Ovary (tissue), 9 donors: ENCODE results near the gene MCRS1. TPM values are rescaled to one million over a fixed set of nuclear protein-coding genes. Genes with fewer than 3 reads are reported as not detected.
"Not testable (repeated sequence)": the region's sequence is repeated elsewhere in the genome, so short reads cannot be mapped to it uniquely, and the experiment has no call there.

Source experiments
- DNase-seq, 5 donors: peaks; one replicate each; pipeline ENCODE4 v3.0.0-alpha.2; 2019 to 2020
- H3K27ac ChIP-seq, 2 donors: fragments of 200-600 bp; one replicate each; pipeline versions ENCODE4 v1.5.1 to v1.8.0; 2019 to 2022
- H3K27me3 ChIP-seq: fragments of 200-600 bp; one replicate; pipeline ENCODE4 v1.8.0; 2022
- H3K36me3 ChIP-seq: fragments of 200-600 bp; sonication (generic); one replicate; pipeline ENCODE4 v1.5.1; 2019
- H3K4me1 ChIP-seq: one replicate; pipeline ENCODE4 v1.8.1; 2013; ENCODE audit warnings: mild to moderate bottlenecking, moderate library complexity; ENCODE audit not compliant: insufficient read depth
- H3K4me3 ChIP-seq: fragments of 200-600 bp; sonication (generic); one replicate; pipeline ENCODE4 v1.5.1; 2017
- H3K9me3 ChIP-seq, 2 donors: fragments of 200-600 bp in 1 of 2; sonication (generic) in 1 of 2; one replicate each; pipeline versions ENCODE4 v1.5.1 to v1.8.1; 2013 to 2019; ENCODE audit warnings: mild to moderate bottlenecking in 1 of 2, moderate library complexity in 1 of 2
- EP300 ChIP-seq: sonication (generic); formaldehyde crosslinking; IDR thresholded peaks from one replicate; pipeline ENCODE4 v1.6.1; 2017; ENCODE audit warnings: antibody characterized with exemption
- POLR2A ChIP-seq: fragments of 450-650 bp; IDR thresholded peaks from one replicate; pipeline ENCODE4 v1.6.1; 2017; ENCODE audit warnings: antibody characterized with exemption, mild to moderate bottlenecking, moderate library complexity
- WGBS, 3 donors: extraction: QIAGEN DNeasy Blood & Tissue Kit in 1 of 3; methylation state at CpG; one replicate each; pipeline versions ENCODE4 v1.1.5 to v1.1.7; 2013 to 2017; 5-methylcytosine and 5-hydroxymethylcytosine counted together
- intact Hi-C, 4 donors: fragments of 100-400 bp; cut with DNase I; formaldehyde crosslinking; loops; one replicate each; pipeline versions ENCODE4 v1.11.0 to v1.15.1; 2022 to 2023
- polyA plus RNA-seq, 2 donors: library from polyadenylated mRNA; stranded (reverse); fragments of 200-250 nt in 1 of 2; fragments of 350-450 nt in 1 of 2; fragmentation: Illumina TruSeq in 1 of 2; extraction: RNeasy Lipid Tissue Mini Kit (QIAGEN cat#74804) in 1 of 2; gene quantifications; one replicate each; pipeline ENCODE4 v1.2.3, GENCODE V29; 2013 to 2014
- total RNA-seq, 7 donors: library from RNA; depleted of rRNA in 2 of 7; stranded (reverse); fragments of >200 nt in 2 of 7; fragmentation: NEBNext Ultra II Directional in 3 of 7; extraction: Animal tissue kit (Norgen Biotek cat#: 25700) in 3 of 7; gene quantifications; one replicate each; pipeline versions ENCODE4 v1.1.0 to v1.2.4, GENCODE V29; 2016 to 2023
- TF ChIP-seq, protein P1 (sequence below), 3 donors: fragments of 450-650 bp in 2 of 3; fragments of 200-600 bp in 1 of 3; IDR thresholded peaks; one replicate each; pipeline versions ENCODE4 v1.5.1 to v1.8.0; 2016 to 2022; ENCODE audit warnings: antibody characterized with exemption in 3 of 3, mild to moderate bottlenecking in 1 of 3
- donor health status: DM: no; HTN: no; CAD: no; lungs with moderate emphysema.
- donor health status: DM: no; HTN: no; CAD: no.
- donor health status: Bipolar disorder and iron deficiency.
- donor health status: DM: yes; HTN: yes; CAD: no.
- donor health status: DM: no; HTN: no; CAD: no.
- donor health status: DM: yes; HTN: yes; CAD: no.

The MCRS1 gene
- total and polyA plus RNA-seq, 9 donors: 14.7 to 56.2 (median 39.5) TPM

DNA sequence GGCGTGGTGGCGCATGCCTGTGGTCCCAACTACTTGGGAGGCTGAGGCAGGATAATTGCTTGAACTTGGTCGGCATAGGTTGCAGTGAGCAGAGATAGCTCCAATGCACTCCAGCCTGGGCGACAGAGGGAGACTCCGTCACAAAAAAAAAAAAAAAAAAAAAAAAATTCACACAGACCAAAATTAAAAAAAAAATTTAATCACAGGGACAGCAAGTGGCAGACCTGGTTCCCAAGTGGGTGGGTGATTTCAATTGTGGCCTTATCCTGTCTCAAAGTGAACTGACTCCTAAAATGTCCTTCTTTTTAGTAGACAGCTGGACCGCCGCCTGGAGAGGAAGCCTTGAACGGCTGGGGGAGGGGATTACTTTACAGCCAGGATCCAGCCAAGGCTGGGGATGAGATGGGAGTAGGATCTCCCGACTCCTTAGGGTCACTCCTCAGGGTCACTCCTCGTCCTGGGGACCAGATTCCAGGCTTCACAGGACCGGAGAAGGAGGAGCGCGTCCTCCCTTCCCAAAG, 30.7 kb downstream of the MCRS1 start:
- Histone ChIP-seq H3K4me1 (no peaks in the 10 kb centered on the region), H3K27ac (no peak overlapping the region), H3K36me3 (no peaks in the 10 kb centered on the region), H3K9me3 (no peaks in the 10 kb centered on the region), H3K4me3 (peak overlapping the region; percentile 45), H3K27me3 (no peaks in the 10 kb centered on the region)
- DNase-seq: no peak
- intact Hi-C loops: no loop called here
- WGBS, 3 donors: 17 to 22% (median 21%) methylated on average over 13 of the region's 13 CpGs
- TF ChIP-seq, protein P1, sequence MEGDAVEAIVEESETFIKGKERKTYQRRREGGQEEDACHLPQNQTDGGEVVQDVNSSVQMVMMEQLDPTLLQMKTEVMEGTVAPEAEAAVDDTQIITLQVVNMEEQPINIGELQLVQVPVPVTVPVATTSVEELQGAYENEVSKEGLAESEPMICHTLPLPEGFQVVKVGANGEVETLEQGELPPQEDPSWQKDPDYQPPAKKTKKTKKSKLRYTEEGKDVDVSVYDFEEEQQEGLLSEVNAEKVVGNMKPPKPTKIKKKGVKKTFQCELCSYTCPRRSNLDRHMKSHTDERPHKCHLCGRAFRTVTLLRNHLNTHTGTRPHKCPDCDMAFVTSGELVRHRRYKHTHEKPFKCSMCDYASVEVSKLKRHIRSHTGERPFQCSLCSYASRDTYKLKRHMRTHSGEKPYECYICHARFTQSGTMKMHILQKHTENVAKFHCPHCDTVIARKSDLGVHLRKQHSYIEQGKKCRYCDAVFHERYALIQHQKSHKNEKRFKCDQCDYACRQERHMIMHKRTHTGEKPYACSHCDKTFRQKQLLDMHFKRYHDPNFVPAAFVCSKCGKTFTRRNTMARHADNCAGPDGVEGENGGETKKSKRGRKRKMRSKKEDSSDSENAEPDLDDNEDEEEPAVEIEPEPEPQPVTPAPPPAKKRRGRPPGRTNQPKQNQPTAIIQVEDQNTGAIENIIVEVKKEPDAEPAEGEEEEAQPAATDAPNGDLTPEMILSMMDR (IDR thresholded peaks at IDR 0.05): no peak
- TF ChIP-seq POLR2A (no peak), EP300 (no peak)

DNA sequence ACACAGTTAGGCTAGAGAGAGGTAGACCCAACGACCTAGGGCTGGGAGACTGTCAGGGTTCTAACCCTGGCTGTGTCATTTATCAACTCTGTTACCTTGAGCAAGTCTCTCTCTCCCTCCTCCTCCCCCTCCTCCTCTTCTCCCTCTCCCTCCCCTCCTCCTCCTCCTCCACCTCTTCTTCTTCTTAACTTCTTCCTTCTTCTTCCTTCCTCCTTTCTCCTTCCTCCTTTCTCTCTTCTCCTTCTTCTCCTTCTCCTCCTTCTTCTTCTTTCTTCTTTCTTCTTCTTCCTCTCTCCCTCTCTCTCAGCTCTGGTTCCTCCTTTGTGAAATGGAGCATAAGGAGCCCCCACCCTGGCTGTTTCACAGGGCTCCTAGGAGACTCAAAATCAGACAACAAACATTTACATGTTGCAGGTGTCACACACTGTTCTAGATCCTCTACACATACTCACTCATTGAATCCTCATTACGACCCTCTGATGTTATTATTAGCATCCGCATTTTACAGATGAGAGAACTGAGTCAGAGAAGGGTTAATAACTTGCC, 31.3 kb downstream of the MCRS1 start:
- Histone ChIP-seq H3K27ac (no peak overlapping the region), H3K9me3 (no peaks in the 10 kb centered on the region), H3K36me3 (no peaks in the 10 kb centered on the region), H3K27me3 (no peaks in the 10 kb centered on the region), H3K4me1 (no peaks in the 10 kb centered on the region), H3K4me3 (no peak overlapping the region)
- 46 to 68% (median 58%) methylated on average over 3 of the region's 3 CpGs for WGBS, 3 donors
- TF ChIP-seq EP300 (no peak), POLR2A (no peak)
- TF ChIP-seq, protein P1 (IDR thresholded peaks at IDR 0.05): no peak
- DNase-seq: no peak
- intact Hi-C loops: no loop called here

DNA sequence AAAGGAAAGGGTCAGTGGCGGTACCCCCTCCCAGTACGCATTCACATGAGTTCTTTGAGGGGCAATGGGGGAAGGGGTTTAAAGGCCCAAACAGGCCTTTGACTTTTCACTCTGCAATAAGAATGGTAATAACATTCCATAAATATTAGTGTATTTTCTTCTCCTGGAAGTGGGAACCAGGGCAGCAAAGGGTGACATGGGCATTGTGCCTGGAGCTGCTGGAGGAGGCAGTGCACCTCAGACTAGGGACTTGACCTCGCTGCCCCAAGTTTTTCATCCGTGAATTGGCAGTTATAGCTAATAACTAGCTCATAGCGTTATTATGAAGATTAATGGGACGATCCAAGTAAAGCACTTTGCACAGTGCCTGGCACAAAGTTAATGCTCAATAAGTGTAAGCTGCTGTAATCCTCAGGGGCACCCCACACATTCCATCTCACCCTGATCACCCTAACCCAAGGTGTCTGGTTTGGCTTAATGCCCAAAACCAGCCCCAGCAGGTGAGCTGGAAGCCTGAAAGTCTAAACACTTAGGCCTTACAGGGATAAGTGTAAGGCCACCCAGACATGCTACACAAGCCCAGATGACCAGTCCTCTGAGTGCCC, 31.9 kb downstream of the MCRS1 start:
- intact Hi-C loops: no loop called here
- no peak overlapping the region for H3K4me3 ChIP-seq
- H3K27ac ChIP-seq: no peak overlapping the region
- no peaks in the 10 kb centered on the region for H3K9me3 ChIP-seq
- H3K4me1 ChIP-seq: no peaks in the 10 kb centered on the region
- DNase-seq: no peak
- TF ChIP-seq EP300 (no peak), POLR2A (no peak)
- TF ChIP-seq, protein P1 (IDR thresholded peaks at IDR 0.05): no peak
- H3K27me3 ChIP-seq: no peaks in the 10 kb centered on the region
- no peaks in the 10 kb centered on the region for H3K36me3 ChIP-seq
- 70 to 84% (median 76%) methylated on average over 6 of the region's 6 CpGs for WGBS, 3 donors

DNA sequence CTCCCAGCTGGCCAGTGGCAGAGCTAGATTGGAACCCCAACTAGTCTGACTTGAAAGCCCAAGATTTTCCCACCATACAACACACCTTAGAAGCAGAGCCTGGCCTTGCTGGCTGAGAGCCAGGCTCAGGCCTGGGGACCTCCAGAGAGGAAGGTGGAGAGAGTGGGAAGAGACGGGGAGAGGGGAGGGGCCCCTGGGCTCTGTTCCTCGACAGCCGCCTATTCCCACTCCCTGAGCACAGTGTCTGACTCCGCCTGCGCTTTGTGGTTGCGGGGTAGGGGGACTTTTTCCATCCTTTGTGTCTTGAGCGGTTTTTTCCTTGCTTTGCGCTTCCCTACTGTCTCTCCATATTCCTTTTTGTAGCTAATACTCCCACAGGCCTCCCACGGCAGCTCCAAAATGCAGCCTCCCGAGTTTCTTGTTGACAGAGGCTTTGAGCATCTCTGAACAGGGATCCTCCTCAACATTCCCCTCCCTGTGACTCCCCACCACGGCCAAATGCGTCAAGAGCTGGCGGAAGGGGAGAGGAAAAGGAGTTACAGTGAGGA, 33.1 kb downstream of the MCRS1 start:
- Histone ChIP-seq H3K9me3 (no peaks in the 10 kb centered on the region), H3K27ac (no peak overlapping the region), H3K4me3 (no peak overlapping the region), H3K4me1 (no peaks in the 10 kb centered on the region), H3K27me3 (no peaks in the 10 kb centered on the region), H3K36me3 (no peaks in the 10 kb centered on the region)
- TF ChIP-seq POLR2A: no peak
- TF ChIP-seq EP300: no peak
- TF ChIP-seq, protein P1 (IDR thresholded peaks at IDR 0.05): no peak
- no peak for DNase-seq
- WGBS, 3 donors: 61 to 68% (median 68%) methylated on average over 13 of the region's 13 CpGs
- intact Hi-C loops: no loop called here

DNA sequence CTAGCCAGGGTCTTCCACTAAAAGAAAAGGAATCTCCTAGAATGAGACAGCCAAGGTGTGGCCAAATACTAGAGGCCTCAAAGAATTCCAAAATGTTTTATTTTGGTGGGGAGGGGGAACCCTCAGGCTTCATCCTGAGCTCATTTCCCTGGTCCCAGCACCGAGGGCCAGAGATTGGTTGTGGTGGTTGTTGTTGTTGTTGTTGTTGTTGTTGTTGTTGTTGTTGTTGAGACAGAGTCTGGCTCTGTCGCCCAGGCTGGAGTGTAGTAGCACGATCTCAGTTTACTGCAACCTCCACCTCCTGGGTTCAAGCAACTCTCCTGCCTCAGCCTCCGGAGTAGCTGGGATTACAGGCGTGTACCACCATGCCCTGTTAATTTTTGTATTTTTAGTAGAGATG, 33.8 kb downstream of the MCRS1 start:
- H3K4me3 ChIP-seq, H3K36me3 ChIP-seq, H3K27me3 ChIP-seq, DNase-seq, intact Hi-C loops, H3K9me3 ChIP-seq, H3K27ac ChIP-seq, H3K4me1 ChIP-seq: not testable (repeated sequence)
- WGBS, 3 donors: 88 to 94% (median 91%) methylated on average over 5 of the region's 5 CpGs
